Measurements from ENCODE around the gene EPAS1.

EPAS1 gene
- total RNA-seq: 82.0 to 274 (median 168) reads per million in 17 experiments

DNA sequence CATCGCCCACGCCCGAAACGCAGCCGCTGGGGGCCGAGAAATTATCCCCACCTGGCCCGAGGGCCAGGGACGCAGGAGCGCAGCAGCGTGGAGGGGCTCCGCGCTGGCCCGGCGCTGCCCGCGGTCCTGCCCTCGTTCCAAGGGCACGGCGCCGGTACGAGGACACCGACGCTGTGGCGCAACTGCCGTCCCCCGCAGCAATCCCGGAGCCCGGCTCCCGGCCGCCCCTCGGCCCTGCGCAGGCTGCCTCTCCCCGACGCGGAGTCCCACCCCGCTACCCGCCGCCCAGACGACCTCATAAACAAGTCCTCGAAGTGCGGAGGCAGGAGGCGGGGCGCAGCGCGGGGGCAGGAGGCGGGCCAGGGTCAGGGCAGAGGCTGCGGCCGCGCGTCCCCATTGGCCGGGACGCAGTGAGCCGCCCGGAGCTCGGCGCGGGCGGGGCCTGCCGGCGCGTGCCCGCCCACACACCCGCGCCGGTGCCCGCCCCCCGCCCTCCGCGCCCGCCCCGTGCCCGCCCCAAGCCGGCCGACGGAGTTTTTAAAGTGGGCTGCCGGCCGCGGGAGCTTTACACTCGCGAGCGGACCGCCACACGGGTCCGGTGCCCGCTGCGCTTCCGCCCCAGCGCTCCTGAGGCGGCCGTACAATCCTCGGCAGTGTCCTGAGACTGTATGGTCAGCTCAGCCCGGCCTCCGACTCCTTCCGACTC lies at the start of gene EPAS1:
Gene EPAS1, plus strand, starts transcription at position 568 of the 706 bp plus-strand sequence. CDS start 505 bp downstream, outside the sequence.
- DNase-seq: peak; percentile 95 to 99 (median 98)

DNA sequence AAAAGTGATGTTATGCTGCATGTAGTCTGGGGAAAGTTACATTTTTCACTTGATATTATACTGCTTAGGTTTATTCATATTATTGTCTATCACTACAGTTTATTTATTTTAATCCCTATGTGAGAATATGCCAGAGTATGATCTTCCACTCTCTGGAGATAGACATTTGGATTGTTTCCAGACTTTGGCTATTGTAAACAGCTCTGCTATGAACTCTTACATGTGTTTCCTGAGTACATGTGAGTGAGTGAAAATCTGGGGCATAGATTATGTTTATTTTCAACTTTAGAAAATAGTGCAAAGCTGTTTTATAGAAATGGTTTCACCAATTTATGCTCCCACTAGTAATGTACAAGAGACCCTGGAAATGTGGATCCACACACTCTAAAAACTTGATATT lies 49.0 kb upstream of the EPAS1 start:
- DNase-seq: no peak

DNA sequence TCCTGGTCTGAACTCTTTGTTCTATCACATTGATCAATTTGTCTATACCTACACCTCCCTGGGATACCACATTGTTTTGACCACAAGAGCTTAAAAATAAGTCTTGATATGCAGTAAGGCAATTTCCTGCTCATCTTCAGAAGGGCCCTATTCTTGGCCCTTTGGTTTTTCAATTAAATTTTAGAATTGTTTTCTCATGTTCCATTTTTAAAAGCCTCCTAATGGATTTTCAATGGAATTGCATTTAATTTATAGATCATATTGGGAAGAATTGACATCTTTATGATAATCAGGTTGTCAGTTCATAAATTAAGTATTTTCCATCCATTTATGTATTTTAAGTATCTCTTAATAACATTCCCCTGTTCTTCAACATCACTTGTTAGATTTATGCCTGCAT lies 47.6 kb upstream of the EPAS1 start:
- DNase-seq: no peak

DNA sequence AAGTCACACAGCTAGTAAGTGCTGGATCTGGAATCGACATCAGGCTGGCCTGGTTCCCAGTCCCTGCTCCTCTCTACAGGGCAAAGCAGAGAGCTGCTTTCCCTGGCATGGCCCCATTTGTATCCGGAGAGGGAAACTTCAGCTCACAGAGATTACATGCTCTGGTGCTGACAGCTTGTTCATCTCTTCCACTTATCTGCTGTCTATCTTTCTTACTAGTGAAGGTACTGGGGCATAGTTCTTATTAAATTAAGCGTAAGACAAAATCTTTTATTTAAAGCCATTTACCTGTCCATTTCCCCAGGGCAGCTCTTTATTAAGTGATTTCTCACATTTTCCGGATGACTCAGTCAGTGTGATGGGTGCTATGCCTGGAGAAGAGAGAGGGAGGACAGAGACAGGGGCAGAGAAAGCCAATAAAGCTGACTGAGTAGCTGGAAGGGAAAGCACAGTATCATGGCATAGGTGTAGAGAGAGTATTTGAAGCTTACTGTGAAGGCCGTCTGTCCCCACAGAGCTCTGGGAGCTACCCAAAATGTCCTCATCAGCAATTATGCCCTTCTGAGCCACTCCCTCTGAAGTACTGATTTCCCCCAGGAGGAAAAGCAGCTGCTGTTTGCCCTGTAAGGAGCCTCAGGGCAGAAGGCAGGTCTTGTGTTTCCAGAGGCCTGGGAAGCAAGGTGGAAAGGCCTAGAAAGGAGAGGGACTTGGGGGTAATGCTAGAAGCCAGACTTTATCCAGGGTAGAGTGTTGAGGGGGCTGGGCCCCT lies 44.1 kb upstream of the EPAS1 start:
- DNase-seq: no peak

GRCh38 chr2:46254474-46254873 lies 42.7 kb upstream of the EPAS1 start:
- no peak for DNase-seq

- DNase-seq: peak in 2 of 4 experiments; percentile 32 to 49
Observed at GRCh38 chr2:46256563-46257142, 40.6 kb upstream of the EPAS1 start.

DNA sequence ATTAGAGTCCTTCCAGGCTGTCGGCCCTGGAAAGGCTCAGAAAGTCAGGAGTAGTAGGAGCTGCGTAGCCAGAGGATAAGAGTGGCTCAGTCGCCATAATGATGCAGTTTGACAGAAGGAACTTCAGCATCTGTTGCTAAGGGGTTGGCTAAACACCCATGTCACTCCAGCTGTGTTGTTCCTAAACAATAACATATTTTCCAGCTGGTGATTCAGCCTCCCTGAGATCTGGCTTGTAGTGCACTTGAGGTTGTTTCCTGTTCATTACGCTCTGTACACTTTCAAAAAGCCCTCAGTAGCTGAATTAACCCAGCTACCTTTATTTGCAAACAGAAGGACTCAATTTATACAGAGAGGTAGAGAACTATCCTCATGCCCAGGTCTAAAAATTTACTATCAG lies 39.7 kb upstream of the EPAS1 start:
- peak in 1 of 4 experiments; percentile 19 for DNase-seq

GRCh38 chr2:46257980-46258379 lies 39.2 kb upstream of the EPAS1 start:
- DNase-seq: no peak

GRCh38 chr2:46258937-46259776 lies 38.0 kb upstream of the EPAS1 start:
- DNase-seq: no peak

DNA sequence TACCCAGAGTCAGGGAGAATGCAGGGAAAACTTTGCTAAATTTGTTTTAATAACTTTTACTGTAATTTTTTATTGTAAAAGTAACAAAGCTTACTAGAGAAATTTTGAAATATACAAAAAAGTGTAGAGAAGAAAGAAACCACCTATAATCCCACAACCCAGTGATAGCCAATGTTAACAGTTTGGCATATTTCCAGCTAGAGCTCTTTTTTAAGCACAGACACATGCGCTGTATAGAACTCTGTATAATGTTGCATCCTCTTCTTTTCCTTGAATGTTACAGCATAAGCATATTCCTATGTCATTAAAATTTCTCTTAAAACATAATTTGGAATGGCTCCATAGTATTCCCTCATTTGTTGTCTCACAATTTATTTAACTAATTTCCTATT lies 37.4 kb upstream of the EPAS1 start:
- DNase-seq: no peak

DNA sequence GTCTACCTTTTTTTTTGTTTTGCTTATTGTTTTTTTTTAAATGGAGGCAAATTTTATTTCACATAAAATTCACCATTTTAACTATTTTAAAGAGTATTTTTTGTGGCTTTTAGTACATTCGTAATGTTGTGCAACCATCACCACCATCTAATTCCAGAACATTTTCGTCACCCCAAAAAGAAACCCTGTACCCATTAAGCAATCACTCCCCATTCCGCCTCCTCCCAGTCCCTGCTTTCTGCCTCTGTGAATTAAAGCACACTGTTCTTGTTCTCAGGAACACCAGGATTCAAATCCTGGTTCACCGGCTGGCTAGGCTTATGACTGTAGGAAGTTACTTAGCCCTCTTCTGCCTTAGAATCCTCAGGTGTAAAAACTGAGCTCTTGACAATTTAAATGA lies 36.9 kb upstream of the EPAS1 start:
- peak in 2 of 4 experiments; percentile 22 to 29 for DNase-seq

- no peak for DNase-seq
Observed at GRCh38 chr2:46262248-46262938, 34.8 kb upstream of the EPAS1 start.

DNA sequence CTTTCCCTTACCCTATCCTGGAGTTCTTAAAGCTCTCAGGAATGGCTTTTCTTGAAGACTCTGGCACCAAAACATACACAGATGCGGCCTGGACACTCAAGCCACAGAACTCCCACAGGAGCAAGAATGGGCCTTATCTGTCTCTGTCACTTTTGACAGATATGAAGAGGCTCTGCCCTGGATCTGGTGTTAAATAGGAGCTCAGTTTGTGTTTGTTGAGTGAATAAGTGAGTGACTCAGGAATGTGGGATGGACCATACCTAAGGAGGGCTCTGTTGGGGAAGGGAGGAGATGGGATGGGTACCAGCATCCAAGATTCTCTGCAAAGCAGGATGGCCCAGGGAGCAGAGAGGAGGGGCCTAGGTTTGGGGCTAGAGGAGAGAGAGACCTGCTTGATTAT lies 33.9 kb upstream of the EPAS1 start:
- no peak for DNase-seq

- DNase-seq: no peak
Observed at GRCh38 chr2:46264447-46264846, 32.8 kb upstream of the EPAS1 start.

- no peak for DNase-seq
Observed at GRCh38 chr2:46266134-46266533, 31.1 kb upstream of the EPAS1 start.

GRCh38 chr2:46267616-46268015 lies 29.6 kb upstream of the EPAS1 start:
- no peak for DNase-seq

DNA sequence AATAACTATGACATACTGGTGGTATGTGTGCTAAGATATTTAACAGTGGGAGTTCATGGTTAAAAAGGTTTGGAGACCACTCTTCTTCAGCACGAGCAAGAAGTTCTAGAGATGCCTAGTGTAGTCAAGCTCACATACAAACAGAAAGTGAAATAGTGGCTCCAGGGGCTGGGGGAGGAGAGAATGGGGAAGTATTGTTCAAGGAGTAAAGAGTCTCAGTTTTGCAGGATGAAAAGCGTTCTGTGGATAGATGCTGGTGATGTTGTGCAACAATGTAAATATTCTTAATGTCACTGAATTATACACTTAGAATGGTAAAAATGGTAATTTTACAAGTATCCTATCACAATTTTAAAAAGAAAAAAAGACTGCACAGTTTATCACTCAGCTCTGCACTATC lies 29.0 kb upstream of the EPAS1 start:
- DNase-seq: peak; percentile 56 to 68 (median 63)

GRCh38 chr2:46269001-46269400 lies 28.2 kb upstream of the EPAS1 start:
- DNase-seq: no peak

GRCh38 chr2:46269544-46270273 lies 27.5 kb upstream of the EPAS1 start:
- DNase-seq: no peak

DNA sequence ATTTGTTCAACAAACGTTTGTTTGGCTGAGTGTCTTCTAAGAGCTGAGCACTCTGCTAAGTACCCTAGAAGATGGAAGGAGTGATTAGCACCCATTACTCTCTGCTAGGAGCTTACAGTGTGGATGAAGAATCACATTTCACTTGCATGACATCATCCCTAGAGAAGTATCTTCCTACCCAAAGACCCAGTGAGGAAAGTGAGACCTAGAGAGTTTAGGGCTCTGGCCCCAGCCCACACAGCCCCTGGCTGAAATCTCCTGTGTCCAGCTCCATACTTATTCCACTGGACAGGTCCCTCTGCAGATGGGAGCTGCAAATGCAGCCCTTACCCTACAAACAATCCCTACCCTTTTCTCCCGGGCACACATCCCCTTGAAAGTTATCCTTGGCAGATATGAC lies 26.8 kb upstream of the EPAS1 start:
- peak in 1 of 4 experiments; percentile 28 for DNase-seq

DNA sequence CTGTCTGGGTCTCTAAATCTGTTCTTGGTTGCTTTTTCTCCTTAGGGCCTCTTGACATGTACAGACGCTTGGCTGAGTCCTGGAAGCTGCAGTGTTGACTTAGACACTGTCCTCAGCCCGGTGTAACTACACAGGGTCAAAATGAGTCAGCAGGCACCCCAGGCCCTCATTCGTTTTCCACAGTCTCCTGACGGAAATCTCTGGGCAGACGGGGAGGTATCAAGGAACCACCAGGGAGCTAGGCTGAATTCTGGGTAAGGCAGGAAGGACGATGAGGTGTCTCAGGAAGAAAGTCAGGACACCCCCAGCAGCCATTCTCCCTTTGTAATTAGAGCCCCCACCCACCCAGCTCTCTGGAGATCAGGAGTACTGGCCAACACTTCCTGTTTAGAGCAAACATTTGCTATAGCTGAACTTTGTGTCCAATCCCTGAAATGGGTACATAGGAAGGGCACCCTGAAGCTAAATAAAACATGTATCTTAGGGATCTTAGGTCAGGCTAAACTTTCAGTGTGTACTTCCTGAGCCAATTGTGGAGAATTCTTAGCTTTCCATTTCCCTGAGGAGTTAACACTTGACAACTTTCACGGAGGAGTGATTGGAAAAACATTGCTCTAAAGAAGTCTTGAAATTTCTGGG lies 23.9 kb upstream of the EPAS1 start:
- DNase-seq: no peak
